Hematopoietic multipotent progenitor cell treated with erythropoietin and hydrocortisone succinate and interleukin-3 and kit ligand, for 6 days (in vitro differentiated cells): ENCODE measurements around the gene CCDC112.
"Not testable (repeated sequence)": the region's sequence is repeated elsewhere in the genome, so short reads cannot be mapped to it uniquely, and the experiment has no call there.

Experiments
- DNase-seq: peaks from one replicate; pipeline ENCODE4 v3.0.0-alpha.2; 2015

The CCDC112 gene

GRCh38 chr5:115249379-115249778 lies 47.1 kb downstream of the CCDC112 start:
- not testable (repeated sequence) for DNase-seq

GRCh38 chr5:115246361-115246991 lies 50.0 kb downstream of the CCDC112 start:
- peak; percentile 85 for DNase-seq

GRCh38 chr5:115243412-115243811 lies 53.0 kb downstream of the CCDC112 start:
- DNase-seq, result no peak

- no peak for DNase-seq
Measured at GRCh38 chr5:115241881-115242642, 54.4 kb downstream of the CCDC112 start.

- no peak for DNase-seq
Measured at GRCh38 chr5:115237066-115237465, 59.4 kb downstream of the CCDC112 start.

- DNase-seq, result no peak
Measured at GRCh38 chr5:115236599-115236998, 59.9 kb downstream of the CCDC112 start.

- no peak for DNase-seq
Measured at GRCh38 chr5:115231598-115231997, 64.9 kb downstream of the CCDC112 start.

GRCh38 chr5:115229606-115230005 lies 66.8 kb downstream of the CCDC112 start:
- DNase-seq, result no peak

GRCh38 chr5:115227281-115227680 lies 69.2 kb downstream of the CCDC112 start:
- DNase-seq, result no peak
